Ovary (tissue), 9 donors: ENCODE results near the gene ARF1. TPM values are rescaled to one million over a fixed set of nuclear protein-coding genes. Genes with fewer than 3 reads are reported as not detected.
A peak's percentile ranks its signal among the peaks of the same experiment; 100 is the strongest.

Experiments used
- DNase-seq, 5 donors: peaks; one replicate each; pipeline ENCODE4 v3.0.0-alpha.2; 2019 to 2020
- H3K27ac ChIP-seq, 2 donors: fragments of 200-600 bp; one replicate each; pipeline versions ENCODE4 v1.5.1 to v1.8.0; 2019 to 2022
- H3K27me3 ChIP-seq: fragments of 200-600 bp; one replicate; pipeline ENCODE4 v1.8.0; 2022
- H3K36me3 ChIP-seq: fragments of 200-600 bp; sonication (generic); one replicate; pipeline ENCODE4 v1.5.1; 2019
- H3K4me1 ChIP-seq: one replicate; pipeline ENCODE4 v1.8.1; 2013; ENCODE audit warnings: mild to moderate bottlenecking, moderate library complexity; ENCODE audit not compliant: insufficient read depth
- H3K4me3 ChIP-seq: fragments of 200-600 bp; sonication (generic); one replicate; pipeline ENCODE4 v1.5.1; 2017
- H3K9me3 ChIP-seq, 2 donors: fragments of 200-600 bp in 1 of 2; sonication (generic) in 1 of 2; one replicate each; pipeline versions ENCODE4 v1.5.1 to v1.8.1; 2013 to 2019; ENCODE audit warnings: mild to moderate bottlenecking in 1 of 2, moderate library complexity in 1 of 2
- CTCF ChIP-seq, 3 donors: fragments of 450-650 bp in 2 of 3; fragments of 200-600 bp in 1 of 3; IDR thresholded peaks; one replicate each; pipeline versions ENCODE4 v1.5.1 to v1.8.0; 2016 to 2022; ENCODE audit warnings: antibody characterized with exemption in 3 of 3, mild to moderate bottlenecking in 1 of 3
- EP300 ChIP-seq: sonication (generic); formaldehyde crosslinking; IDR thresholded peaks from one replicate; pipeline ENCODE4 v1.6.1; 2017; ENCODE audit warnings: antibody characterized with exemption
- POLR2A ChIP-seq: fragments of 450-650 bp; IDR thresholded peaks from one replicate; pipeline ENCODE4 v1.6.1; 2017; ENCODE audit warnings: antibody characterized with exemption, mild to moderate bottlenecking, moderate library complexity
- WGBS, 3 donors: extraction: QIAGEN DNeasy Blood & Tissue Kit in 1 of 3; methylation state at CpG; one replicate each; pipeline versions ENCODE4 v1.1.5 to v1.1.7; 2013 to 2017; 5-methylcytosine and 5-hydroxymethylcytosine counted together
- intact Hi-C, 4 donors: fragments of 100-400 bp; cut with DNase I; formaldehyde crosslinking; loops; one replicate each; pipeline versions ENCODE4 v1.11.0 to v1.15.1; 2022 to 2023
- polyA plus RNA-seq, 2 donors: library from polyadenylated mRNA; stranded (reverse); fragments of 200-250 nt in 1 of 2; fragments of 350-450 nt in 1 of 2; fragmentation: Illumina TruSeq in 1 of 2; extraction: RNeasy Lipid Tissue Mini Kit (QIAGEN cat#74804) in 1 of 2; gene quantifications; one replicate each; pipeline ENCODE4 v1.2.3, GENCODE V29; 2013 to 2014
- total RNA-seq, 7 donors: library from RNA; depleted of rRNA in 2 of 7; stranded (reverse); fragments of >200 nt in 2 of 7; fragmentation: NEBNext Ultra II Directional in 3 of 7; extraction: Animal tissue kit (Norgen Biotek cat#: 25700) in 3 of 7; gene quantifications; one replicate each; pipeline versions ENCODE4 v1.1.0 to v1.2.4, GENCODE V29; 2016 to 2023
- donor health status: DM: no; HTN: no; CAD: no; lungs with moderate emphysema.
- donor health status: DM: no; HTN: no; CAD: no.
- donor health status: Bipolar disorder and iron deficiency.
- donor health status: DM: yes; HTN: yes; CAD: no.
- donor health status: DM: no; HTN: no; CAD: no.
- donor health status: DM: yes; HTN: yes; CAD: no.

ARF1 gene
- total and polyA plus RNA-seq, 9 donors: 179 to 345 (median 285) TPM

DNA sequence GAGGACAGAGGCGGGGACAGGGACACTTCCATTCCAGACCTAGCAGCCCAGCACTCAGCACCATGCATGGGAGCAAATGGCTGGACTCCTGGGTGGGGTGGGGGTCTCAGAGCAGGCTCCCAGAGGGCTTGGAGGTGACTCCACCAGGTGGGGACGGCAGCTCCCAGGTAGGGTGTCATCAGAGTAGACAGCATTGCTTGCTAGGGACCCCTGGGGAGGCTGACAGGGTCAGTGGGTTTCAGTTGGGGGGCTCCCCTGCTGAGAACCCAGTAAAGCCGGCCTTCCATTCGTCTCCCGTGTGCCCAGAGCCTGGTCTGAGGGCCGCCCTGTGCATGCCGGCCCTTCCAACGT is 62.5 kb downstream of the ARF1 start:
- peak in 2 of 5 donors; percentile 25 to 27 for DNase-seq
- H3K36me3 ChIP-seq: no peaks in the 10 kb centered on the region
- H3K27ac ChIP-seq: no peak overlapping the region
- no peak overlapping the region for H3K4me3 ChIP-seq
- H3K27me3 ChIP-seq: no peaks in the 10 kb centered on the region
- no peak for TF ChIP-seq CTCF (IDR thresholded peaks at IDR 0.05)
- no peak for TF ChIP-seq POLR2A
- TF ChIP-seq EP300: no peak
- no peaks in the 10 kb centered on the region for H3K9me3 ChIP-seq
- peaks cover 22% of the 10 kb centered on the region for H3K4me1 ChIP-seq
- WGBS, 3 donors: 85 to 88% (median 87%) methylated on average over 6 to 8 of the region's 8 CpGs
- intact Hi-C loops: no loop called here

- no peak overlapping the region for H3K4me3 ChIP-seq
- TF ChIP-seq CTCF (IDR thresholded peaks at IDR 0.05) (no peak), POLR2A (no peak), EP300 (no peak)
- peaks cover 29% of the 10 kb centered on the region for H3K4me1 ChIP-seq
- intact Hi-C loops: no loop called here
- no peaks in the 10 kb centered on the region for H3K27me3 ChIP-seq
- H3K27ac ChIP-seq: no peak overlapping the region
- WGBS, 3 donors: 83 to 84% (median 83%) methylated on average over 29 to 31 of the region's 31 CpGs
- H3K9me3 ChIP-seq: no peaks in the 10 kb centered on the region
- H3K36me3 ChIP-seq: no peaks in the 10 kb centered on the region
- DNase-seq: peak in 2 of 5 donors; percentile 29 to 34
Measured at GRCh38 chr1:228145463-228146416, 63.2 kb downstream of the ARF1 start.

DNA sequence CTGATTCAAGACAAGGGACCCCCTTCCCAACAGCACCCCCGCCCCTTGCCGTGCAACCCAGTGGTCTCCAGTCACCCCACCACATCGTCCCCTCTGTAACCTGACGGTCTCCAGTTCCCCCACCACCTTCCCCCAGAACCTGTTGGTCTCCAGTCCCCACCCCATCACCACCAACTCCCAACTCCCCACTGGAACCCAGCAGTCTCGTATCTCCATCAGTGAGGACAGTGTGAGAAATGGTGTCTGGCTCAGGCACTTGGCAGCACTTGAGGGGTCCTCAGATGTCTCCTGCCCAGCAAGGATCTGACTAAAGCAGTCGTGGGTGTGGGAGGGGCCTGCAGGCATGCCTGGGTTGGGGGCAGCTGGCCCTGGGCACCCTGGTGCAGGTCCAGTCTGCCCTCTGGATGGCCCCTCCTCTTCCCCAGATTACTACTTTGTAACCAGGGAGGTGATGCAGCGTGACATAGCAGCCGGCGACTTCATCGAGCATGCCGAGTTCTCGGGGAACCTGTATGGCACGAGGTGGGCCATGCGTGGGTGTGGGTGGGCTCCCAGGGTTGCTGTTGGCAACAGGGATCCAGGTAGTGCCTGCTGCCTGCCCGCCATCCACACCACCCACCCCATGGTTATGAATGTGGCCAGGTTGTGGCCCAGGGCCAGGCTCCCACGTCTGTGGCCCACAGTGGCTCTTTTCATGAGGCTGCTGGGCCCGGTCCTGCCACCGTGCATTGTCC is 64.1 kb downstream of the ARF1 start:
- Histone ChIP-seq H3K4me3 (no peak overlapping the region), H3K27ac (no peak overlapping the region), H3K9me3 (no peaks in the 10 kb centered on the region), H3K4me1 (peaks cover 33% of the 10 kb centered on the region), H3K27me3 (no peaks in the 10 kb centered on the region), H3K36me3 (no peaks in the 10 kb centered on the region)
- DNase-seq: peak in 3 of 5 donors; percentile 37 to 46 (median 38)
- TF ChIP-seq EP300 (no peak), POLR2A (no peak)
- intact Hi-C loops: no loop called here
- 87 to 88% (median 88%) methylated on average over 16 to 18 of the region's 18 CpGs for WGBS, 3 donors

DNA sequence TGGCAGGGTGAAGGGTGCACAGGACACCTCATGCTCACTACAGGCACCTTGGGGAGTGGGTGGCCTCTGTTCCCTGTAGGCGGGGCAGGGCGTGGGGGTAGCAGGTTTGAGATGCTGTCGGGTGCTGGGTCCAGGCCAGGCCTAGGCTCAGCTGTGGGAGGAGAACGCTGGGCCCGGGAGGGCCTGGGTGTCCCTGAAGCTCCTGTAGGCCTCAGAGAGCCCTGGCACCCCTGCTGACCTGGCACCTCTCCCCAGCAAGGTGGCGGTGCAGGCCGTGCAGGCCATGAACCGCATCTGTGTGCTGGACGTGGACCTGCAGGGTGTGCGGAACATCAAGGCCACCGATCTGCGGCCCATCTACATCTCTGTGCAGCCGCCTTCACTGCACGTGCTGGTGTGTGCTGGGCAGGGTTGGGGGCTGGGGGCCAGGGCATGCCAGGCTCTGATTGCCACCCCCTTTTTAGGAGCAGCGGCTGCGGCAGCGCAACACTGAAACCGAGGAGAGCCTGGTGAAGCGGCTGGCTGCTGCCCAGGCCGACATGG is 64.7 kb downstream of the ARF1 start:
- Histone ChIP-seq H3K9me3 (no peaks in the 10 kb centered on the region), H3K27me3 (no peaks in the 10 kb centered on the region), H3K4me3 (no peak overlapping the region), H3K27ac (no peak overlapping the region), H3K36me3 (no peaks in the 10 kb centered on the region), H3K4me1 (peaks cover 29% of the 10 kb centered on the region)
- DNase-seq: peak in 3 of 5 donors; percentile 38 to 40 (median 39)
- intact Hi-C loops: no loop called here
- 87 to 92% (median 88%) methylated on average over 16 to 20 of the region's 20 CpGs for WGBS, 3 donors
- TF ChIP-seq CTCF (IDR thresholded peaks at IDR 0.05) (no peak), POLR2A (no peak), EP300 (no peak)
